GM12878 (cell line): Measurements from ENCODE around the gene PPP1R3E. TPM values are rescaled to one million over a fixed set of nuclear protein-coding genes. Genes with fewer than 3 reads are reported as not detected.

Source experiments
- CBX5 ChIP-seq: sonication (generic); IDR thresholded peaks from 2 replicates; pipeline ENCODE4 v1.6.1; 2016; ENCODE audit warnings: low read depth, moderate library complexity, mild to moderate bottlenecking, inconsistent platforms
- CEBPZ ChIP-seq: fragments of 150-350 bp; IDR thresholded peaks from 2 replicates; pipeline ENCODE4 v1.6.1; 2016; ENCODE audit warnings: low read depth, low read length
- E2F4 ChIP-seq: IDR thresholded peaks from 2 replicates; pipeline ENCODE4 v1.6.1; 2012; ENCODE audit warnings: low read depth, low read length, improper control_type of control experiment
- ESRRA ChIP-seq: IDR thresholded peaks from 2 replicates; pipeline ENCODE4 v1.6.1; 2012; ENCODE audit warnings: mild to moderate bottlenecking, low read length, improper control_type of control experiment
- FOXK2 ChIP-seq: fragments of 450-650 bp; IDR thresholded peaks from 2 replicates; pipeline ENCODE4 v1.6.1; 2017; ENCODE audit warnings: mild to moderate bottlenecking, moderate library complexity
- HDGF ChIP-seq: fragments of 450-650 bp; IDR thresholded peaks from 2 replicates; pipeline ENCODE4 v1.6.1; 2016; ENCODE audit warnings: antibody characterized with exemption
- IKZF2 ChIP-seq, 2 experiments: fragments of 450-650 bp; IDR thresholded peaks; 2 replicates each; pipeline ENCODE4 v1.6.1; 2017; ENCODE audit warnings: mild to moderate bottlenecking in 2 of 2, moderate library complexity in 2 of 2
- MXI1 ChIP-seq: fragments of 150-350 bp; IDR thresholded peaks from 2 replicates; pipeline ENCODE4 v1.6.1; 2011; ENCODE audit warnings: low read depth, mild to moderate bottlenecking, inconsistent platforms, low read length, improper control_type of control experiment
- NR2F1 ChIP-seq: fragments of 450-650 bp; conservative IDR thresholded peaks from 2 replicates; pipeline ENCODE4 v1.6.1; 2017; ENCODE audit warnings: mild to moderate bottlenecking
- PAX5 ChIP-seq: IDR thresholded peaks from 2 replicates; pipeline ENCODE4 v1.6.1; 2011; ENCODE audit warnings: low read depth, low read length, borderline replicate concordance
- PKNOX1 ChIP-seq: fragments of 450-650 bp; IDR thresholded peaks from 2 replicates; pipeline ENCODE4 v1.6.1; 2016; ENCODE audit warnings: mild to moderate bottlenecking
- PML ChIP-seq: IDR thresholded peaks from 2 replicates; pipeline ENCODE4 v1.6.1; 2012; ENCODE audit warnings: low read length, inconsistent platforms
- POLR2AphosphoS2 ChIP-seq: IDR thresholded peaks from 2 replicates; pipeline ENCODE4 v1.6.1; 2011; ENCODE audit warnings: low read depth, mild to moderate bottlenecking, low read length, improper control_type of control experiment, moderate library complexity
- POLR2AphosphoS5 ChIP-seq: IDR thresholded peaks from 2 replicates; pipeline ENCODE4 v1.6.1; 2011; ENCODE audit warnings: mild to moderate bottlenecking, low read length, inconsistent platforms
- RAD51 ChIP-seq: fragments of 450-650 bp; IDR thresholded peaks from 2 replicates; pipeline ENCODE4 v1.6.1; 2016; ENCODE audit warnings: moderate library complexity, mild to moderate bottlenecking, inconsistent platforms
- RCOR1 ChIP-seq: conservative IDR thresholded peaks from 2 replicates; pipeline ENCODE4 v1.6.1; 2012; ENCODE audit warnings: low read depth, low read length, improper control_type of control experiment
- RELB ChIP-seq: fragments of 450-650 bp; IDR thresholded peaks from 2 replicates; pipeline ENCODE4 v1.6.1; 2017; ENCODE audit warnings: low read depth, mild to moderate bottlenecking, moderate library complexity
- RUNX3 ChIP-seq: IDR thresholded peaks from 2 replicates; pipeline ENCODE4 v1.6.1; 2012; ENCODE audit warnings: low read length, inconsistent platforms
- SREBF1 ChIP-seq: IDR thresholded peaks from 2 replicates; pipeline ENCODE4 v1.6.1; 2012; ENCODE audit warnings: mild to moderate bottlenecking, low read length
- TAF1 ChIP-seq: IDR thresholded peaks from 2 replicates; pipeline ENCODE4 v1.6.1; 2011; ENCODE audit warnings: mild to moderate bottlenecking, low read depth, low read length, borderline replicate concordance
- USF2 ChIP-seq: IDR thresholded peaks from 2 replicates; pipeline ENCODE4 v1.6.1; 2011; ENCODE audit warnings: low read depth, low read length, improper control_type of control experiment, borderline replicate concordance
- polyA plus RNA-seq, 11 experiments: library from polyadenylated mRNA; depleted of rRNA in 4 of 11; unstranded in 6 of 11; stranded (reverse) in 5 of 11; fragments of >200 nt; fragmentation: Nextera tagmentation in 4 of 11; fragmentation: Illumina TruSeq in 1 of 11; extraction: Ambion mirVana in 4 of 11; extraction: Trizol in 1 of 11; gene quantifications; 1 replicate in 1 of 11; 2 replicates in 10 of 11; pipeline versions ENCODE4 v1.2.1 to v1.2.3, GENCODE V29; 2011 to 2016; ENCODE audit warnings: inconsistent platforms in 2 of 11, missing spikeins in 2 of 11, low read depth in 1 of 11
- total RNA-seq, 4 experiments: library from RNA; depleted of rRNA in 3 of 4; stranded (reverse); fragments of >200 nt in 3 of 4; fragmentation: Illumina TruSeq in 1 of 4; extraction: Trizol in 1 of 4; gene quantifications; 2 replicates each; pipeline versions ENCODE4 v1.2.1 to v1.2.3, GENCODE V29; 2013 to 2021

The PPP1R3E gene
- total and polyA plus RNA-seq, 10 of the 15 experiments (the other 5 are each of a cell fraction or from before 2014, with no cell fraction given): 4.6 to 26.4 (median 7.1) TPM

GRCh38 chr14:23302290-23303225, at the start of gene PPP1R3E (continued):
- TF ChIP-seq USF2 (no peak), NR2F1 (peak; percentile 26; the same call in 1 of the 2 replicates), SREBF1 (no peak), ESRRA (no peak), PKNOX1 (peak; percentile 78), CEBPZ (no peak), E2F4 (no peak), PAX5 (0 out of 2 replicates have a peak, but pooled peaks have one; percentile 11), PML (peak; percentile 27; the same call in 1 of the 2 replicates), POLR2AphosphoS5 (peak; percentile 80), RCOR1 (peak; percentile 53; the same call in 1 of the 2 replicates), RELB (peak; percentile 28; the same call in 1 of the 2 replicates), CBX5 (0 out of 2 replicates have a peak, but pooled peaks have one; percentile 66), POLR2AphosphoS2 (peak; percentile 83), RAD51 (no peak), HDGF (peak; percentile 92), FOXK2 (0 out of 2 replicates have a peak, but pooled peaks have one; percentile 21), MXI1 (peak; percentile 44), IKZF2 (IDR thresholded peaks at IDR 0.05) (peak in 1 of 2 experiments; percentile 8; a peak in 1 of 4 replicates), TAF1 (peak; percentile 68; the same call in 1 of the 2 replicates), RUNX3 (peak; percentile 75)
